Activated T-cell treated with anti-CD3 and anti-CD28 coated beads, Interleukin-2, amount 50 U/mL, for 4 hours (primary cell): ENCODE data around the gene TTC12. TPM values are rescaled to one million over a fixed set of nuclear protein-coding genes. Genes with fewer than 3 reads are reported as not detected.

Experiments
- ATAC-seq, 2 donors: fragments of 200-7000 bp; cut with Tn5 transposase; one replicate each; pipeline ENCODE4 v1.10.0; 2021
- DNase-seq: peaks from one replicate; pipeline ENCODE4 v3.0.0-alpha.2; 2020
- H3K27me3 Mint-ChIP-seq: one replicate; pipeline ENCODE4 v1.8.0; 2021; ENCODE audit warnings: low read depth, mixed read lengths
- H3K36me3 Mint-ChIP-seq: one replicate; pipeline ENCODE4 v1.8.0; 2022; ENCODE audit warnings: mixed read lengths; ENCODE audit not compliant: insufficient read depth
- H3K4me1 Mint-ChIP-seq: one replicate; pipeline ENCODE4 v1.8.0; 2021; ENCODE audit warnings: low read depth, mixed read lengths
- H3K4me3 Mint-ChIP-seq: one replicate; pipeline ENCODE4 v1.8.0; 2021; ENCODE audit warnings: mild to moderate bottlenecking, moderate library complexity, mixed read lengths
- H3K9me3 Mint-ChIP-seq: one replicate; pipeline ENCODE4 v1.8.0; 2021; ENCODE audit warnings: mixed read lengths
- total RNA-seq, 3 donors: library from RNA; stranded (reverse); gene quantifications; one replicate each; pipeline ENCODE4 v1.2.1, GENCODE V29; 2021

Gene TTC12
- total RNA-seq, 3 donors from 2014 or later, result 4.0 to 11.0 (median 7.5) TPM

DNA sequence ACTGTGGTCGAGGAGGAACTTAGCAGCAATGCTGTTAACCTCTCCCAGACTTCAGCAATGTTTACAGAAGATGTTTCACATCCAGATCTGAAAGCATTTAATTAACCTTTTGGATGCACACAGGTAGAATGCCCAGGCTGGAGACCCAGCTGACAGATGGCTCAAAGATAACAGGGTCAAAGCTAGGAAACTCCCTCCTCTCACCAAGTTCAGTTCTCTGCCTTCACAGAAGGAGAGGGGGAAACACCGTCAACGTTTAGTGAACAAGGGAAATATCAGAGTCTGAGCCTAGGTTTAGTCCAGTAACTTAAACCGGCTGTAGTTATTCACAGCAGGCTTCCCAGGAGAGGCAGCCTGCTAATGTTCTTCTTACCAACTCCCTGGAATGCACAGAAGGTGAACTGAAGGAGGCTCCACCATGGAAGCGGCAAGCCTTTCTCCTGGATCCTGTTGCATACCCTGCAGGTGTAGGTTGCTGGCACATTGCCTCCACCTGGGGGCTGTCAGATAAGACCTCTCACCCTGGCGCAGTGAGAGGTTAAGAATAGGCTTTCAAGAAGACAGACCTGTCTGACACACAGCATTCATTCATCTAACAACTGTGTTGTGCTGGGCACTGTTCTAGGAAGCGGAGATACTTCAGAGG, 49.7 kb downstream of the TTC12 start:
- Mint-ChIP-seq H3K4me1 (peaks cover 15% of the 10 kb centered on the region), H3K4me3 (no peak overlapping the region), H3K36me3 (peaks cover 35% of the 10 kb centered on the region), H3K27me3 (no peaks in the 10 kb centered on the region), H3K9me3 (no peaks in the 10 kb centered on the region)
- DNase-seq (no peak), ATAC-seq (no peak)

DNA sequence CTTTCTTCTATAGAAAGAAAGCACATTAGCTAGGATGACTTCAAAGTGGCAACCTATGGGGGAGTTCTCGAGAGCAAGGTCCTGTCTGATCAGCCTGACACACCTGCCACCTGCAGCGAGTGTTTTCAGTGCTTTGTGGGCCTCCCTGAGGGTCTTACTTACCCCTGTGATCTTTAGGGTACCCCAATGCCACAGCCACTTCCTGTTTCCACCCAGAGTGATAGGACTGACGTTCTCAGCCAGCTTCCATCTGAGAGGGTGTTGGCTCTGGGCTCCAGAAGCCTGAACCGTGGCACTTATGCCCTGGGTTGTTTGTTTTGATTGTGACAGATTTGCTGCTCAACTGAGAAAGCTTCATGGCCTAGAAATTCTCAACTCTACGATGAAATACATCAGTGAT, 51.5 kb downstream of the TTC12 start:
- no peak for ATAC-seq
- no peaks in the 10 kb centered on the region for H3K27me3 Mint-ChIP-seq
- no peaks in the 10 kb centered on the region for H3K9me3 Mint-ChIP-seq
- no peak for DNase-seq
- H3K4me3 Mint-ChIP-seq, result no peak overlapping the region
- peaks cover 15% of the 10 kb centered on the region for H3K4me1 Mint-ChIP-seq
- peaks cover 34% of the 10 kb centered on the region for H3K36me3 Mint-ChIP-seq

GRCh38 chr11:113369411-113369810, 55.0 kb downstream of the TTC12 start:
- peaks cover 9% of the 10 kb centered on the region for H3K4me1 Mint-ChIP-seq
- DNase-seq, result no peak

DNA sequence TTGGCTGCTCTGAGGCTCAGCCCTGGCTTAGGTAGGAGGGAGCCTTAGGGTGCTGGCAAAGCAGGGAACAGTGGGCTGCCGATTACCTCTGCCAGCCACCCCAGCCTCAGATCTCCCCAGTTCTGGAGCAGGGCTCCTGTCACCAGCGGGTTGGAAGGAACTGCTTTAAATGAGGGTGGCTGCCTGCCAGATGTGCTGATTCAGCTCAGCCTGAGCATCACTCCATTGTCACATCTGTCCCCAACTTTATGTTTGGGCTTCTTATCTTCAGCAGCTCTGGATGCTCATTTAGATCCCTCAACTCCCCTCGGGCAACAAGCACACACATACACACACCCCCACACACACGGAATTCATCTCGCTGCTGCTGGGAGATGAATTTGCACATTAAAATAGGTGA, 56.3 kb downstream of the TTC12 start:
- H3K27me3 Mint-ChIP-seq, result no peaks in the 10 kb centered on the region
- ATAC-seq, result no peak

More at GRCh38 chr11:113369411-113369810, 55.0 kb downstream of the TTC12 start:
- no peak for ATAC-seq
- H3K9me3 Mint-ChIP-seq, result no peaks in the 10 kb centered on the region
- H3K27me3 Mint-ChIP-seq, result no peaks in the 10 kb centered on the region
- peaks cover 28% of the 10 kb centered on the region for H3K36me3 Mint-ChIP-seq
- no peak overlapping the region for H3K4me3 Mint-ChIP-seq

DNA sequence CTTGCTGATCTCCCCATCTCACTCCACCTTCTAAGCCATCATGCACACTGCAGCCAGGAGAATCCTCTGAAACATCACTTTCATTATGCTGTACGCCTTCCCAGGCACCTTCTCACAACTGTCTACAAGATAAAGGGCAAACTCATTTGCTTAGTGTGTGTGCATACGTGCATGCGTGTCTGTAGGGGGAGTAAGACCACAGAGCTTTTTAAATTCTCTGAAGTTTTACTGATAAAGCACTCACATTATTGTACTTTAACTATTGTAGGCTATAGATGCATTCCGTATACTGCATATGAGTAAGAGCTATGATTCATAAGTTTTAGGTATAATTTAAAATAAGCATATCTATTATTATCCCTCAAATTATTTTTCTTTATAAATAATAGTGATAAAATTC, 57.9 kb downstream of the TTC12 start:
- Mint-ChIP-seq H3K9me3 (no peaks in the 10 kb centered on the region), H3K36me3 (peaks cover 26% of the 10 kb centered on the region), H3K27me3 (no peaks in the 10 kb centered on the region), H3K4me3 (no peak overlapping the region), H3K4me1 (no peaks in the 10 kb centered on the region)
- ATAC-seq (no peak), DNase-seq (no peak)

More for the DNA sequence above, 56.3 kb downstream of the TTC12 start:
- Mint-ChIP-seq H3K4me3 (no peak overlapping the region), H3K4me1 (peaks cover 5% of the 10 kb centered on the region), H3K9me3 (no peaks in the 10 kb centered on the region), H3K36me3 (peaks cover 28% of the 10 kb centered on the region)
- no peak for DNase-seq

GRCh38 chr11:113373306-113373705, 58.9 kb downstream of the TTC12 start:
- Mint-ChIP-seq H3K4me3 (no peak overlapping the region), H3K9me3 (no peaks in the 10 kb centered on the region), H3K27me3 (no peaks in the 10 kb centered on the region), H3K36me3 (peaks cover 23% of the 10 kb centered on the region), H3K4me1 (no peaks in the 10 kb centered on the region)
- DNase-seq (no peak), ATAC-seq (no peak)

DNA sequence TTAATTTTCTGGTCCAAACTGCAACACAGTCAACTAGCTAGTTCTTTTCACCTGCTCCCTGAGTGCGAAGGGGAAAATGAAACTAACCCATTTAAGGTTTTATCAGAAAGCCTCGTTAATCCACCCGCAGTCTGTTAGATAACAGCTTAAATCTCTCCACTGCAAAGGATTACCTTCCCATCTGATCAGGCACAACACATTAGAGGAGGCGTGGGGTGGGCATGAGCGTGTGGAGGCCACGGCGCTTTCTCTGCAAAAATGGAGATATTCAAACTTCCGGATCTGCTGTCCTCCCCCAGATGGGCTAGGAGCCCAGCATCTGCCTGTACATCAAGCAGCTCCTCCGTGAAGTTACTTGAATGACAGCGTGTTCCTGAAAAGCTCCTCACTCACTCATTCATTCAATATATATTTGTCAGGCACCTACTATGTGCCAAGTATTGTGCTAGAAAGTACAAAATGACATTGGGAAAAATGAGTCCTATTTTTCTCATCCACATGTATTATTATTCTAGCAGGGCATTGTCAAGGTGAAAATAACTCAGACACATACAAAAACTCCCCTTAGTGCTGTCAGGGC, 59.7 kb downstream of the TTC12 start:
- no peaks in the 10 kb centered on the region for H3K27me3 Mint-ChIP-seq
- ATAC-seq (no peak), DNase-seq (no peak)
- no peak overlapping the region for H3K4me3 Mint-ChIP-seq
- peaks cover 26% of the 10 kb centered on the region for H3K36me3 Mint-ChIP-seq
- no peaks in the 10 kb centered on the region for H3K9me3 Mint-ChIP-seq
- H3K4me1 Mint-ChIP-seq, result no peaks in the 10 kb centered on the region

DNA sequence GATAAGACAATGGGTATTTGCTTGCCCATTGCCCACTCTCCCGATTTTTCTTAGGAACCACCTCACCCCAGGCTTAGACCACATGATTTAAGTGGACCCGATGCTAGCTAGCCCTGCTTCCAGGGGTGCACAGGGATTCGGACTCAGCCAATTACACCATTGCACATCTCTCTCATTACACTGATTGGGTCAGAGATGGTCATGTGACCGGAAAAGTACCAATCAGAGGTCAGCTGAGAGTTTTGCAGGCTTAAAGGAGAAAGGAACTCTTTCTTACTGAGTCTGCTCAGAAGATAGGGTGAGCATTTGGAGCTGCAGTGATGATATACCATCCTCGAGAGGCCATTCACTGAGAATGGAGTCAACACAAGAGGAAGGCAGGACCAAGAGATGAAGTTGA, 61.0 kb downstream of the TTC12 start:
- Mint-ChIP-seq H3K9me3 (no peaks in the 10 kb centered on the region), H3K36me3 (peaks cover 30% of the 10 kb centered on the region), H3K4me1 (no peaks in the 10 kb centered on the region), H3K27me3 (no peaks in the 10 kb centered on the region), H3K4me3 (no peak overlapping the region)
- DNase-seq (no peak), ATAC-seq (no peak)

DNA sequence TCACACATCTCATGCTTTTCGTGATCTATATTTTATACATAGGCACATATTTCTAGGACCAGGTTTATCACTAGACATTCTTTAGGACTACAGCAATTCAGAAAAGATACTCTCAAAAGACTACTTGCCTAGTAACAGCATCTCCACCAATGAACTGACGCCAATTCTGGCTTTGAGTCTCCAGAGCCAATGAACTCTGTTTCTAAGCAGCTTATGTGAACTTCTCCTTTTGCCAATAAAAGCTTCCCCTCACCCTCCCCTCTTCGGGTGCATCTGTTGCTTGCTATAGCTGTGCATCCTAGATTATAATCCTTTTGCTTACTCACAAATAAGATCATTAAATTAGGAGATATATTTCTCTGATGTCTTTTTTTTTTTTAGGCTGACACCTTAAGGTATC, 61.8 kb downstream of the TTC12 start:
- Mint-ChIP-seq H3K4me1 (no peaks in the 10 kb centered on the region), H3K36me3 (peaks cover 31% of the 10 kb centered on the region), H3K9me3 (no peaks in the 10 kb centered on the region), H3K4me3 (no peak overlapping the region), H3K27me3 (no peaks in the 10 kb centered on the region)
- ATAC-seq (no peak), DNase-seq (no peak)

DNA sequence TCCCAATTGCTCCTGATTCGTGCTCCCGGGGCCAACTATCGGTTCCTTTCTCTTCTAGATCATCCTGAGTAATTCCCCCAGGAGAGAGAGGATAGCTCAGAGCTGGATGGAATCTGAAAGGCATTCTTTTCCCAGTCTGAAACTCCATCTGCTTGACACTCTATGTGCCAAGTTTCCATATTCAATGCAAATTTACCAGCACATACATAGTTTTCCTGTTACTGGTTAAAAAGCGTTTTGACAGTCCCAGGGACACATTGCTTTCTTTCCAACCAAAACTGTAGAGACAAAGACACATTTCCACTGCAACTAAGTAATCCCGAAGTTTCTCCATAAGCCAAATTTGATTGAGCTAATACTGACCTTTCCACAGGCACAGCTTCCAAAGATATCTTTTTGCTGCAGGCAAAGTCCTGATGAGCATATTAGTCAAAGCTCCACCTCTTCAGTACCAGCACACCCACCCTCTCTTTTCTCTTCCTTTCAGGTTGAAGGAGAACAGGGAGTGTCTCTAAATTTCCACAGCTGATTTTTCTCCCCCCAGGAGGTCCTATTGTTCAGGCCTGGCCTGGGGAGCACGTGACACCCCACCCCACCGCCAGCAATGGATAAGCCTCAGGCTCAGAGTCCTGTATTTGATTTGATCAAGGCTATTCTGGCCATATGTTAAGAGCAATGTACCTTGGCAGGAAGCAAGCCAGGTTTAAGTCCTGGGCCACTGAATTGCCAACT, 63.5 kb downstream of the TTC12 start:
- Mint-ChIP-seq H3K36me3 (peaks cover 26% of the 10 kb centered on the region), H3K4me1 (no peaks in the 10 kb centered on the region), H3K4me3 (no peak overlapping the region), H3K27me3 (no peaks in the 10 kb centered on the region), H3K9me3 (no peaks in the 10 kb centered on the region)
- ATAC-seq (no peak), DNase-seq (no peak)

DNA sequence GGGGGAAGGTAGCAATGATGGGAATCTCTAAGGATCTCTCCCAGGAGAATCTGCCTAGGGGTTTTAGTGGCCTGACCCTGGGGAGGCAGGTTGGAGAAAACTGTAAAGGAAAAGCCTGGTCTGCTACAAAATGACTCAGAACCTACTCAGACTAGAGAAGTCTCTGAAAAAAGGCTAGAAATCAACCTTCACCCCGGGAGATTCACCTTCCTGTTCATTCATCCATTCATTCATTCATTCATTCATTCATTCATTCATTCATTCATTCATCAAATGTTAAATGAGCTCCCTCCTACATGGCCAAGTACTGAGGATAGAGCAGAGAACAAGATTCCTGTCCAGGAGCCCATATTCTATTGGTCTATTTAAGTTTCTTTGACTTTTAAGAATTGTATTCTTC, 64.3 kb downstream of the TTC12 start:
- Mint-ChIP-seq H3K4me1 (no peaks in the 10 kb centered on the region), H3K4me3 (no peak overlapping the region), H3K27me3 (no peaks in the 10 kb centered on the region), H3K9me3 (no peaks in the 10 kb centered on the region), H3K36me3 (peaks cover 23% of the 10 kb centered on the region)
- DNase-seq (no peak), ATAC-seq (no peak)

- H3K36me3 Mint-ChIP-seq, result peaks cover 23% of the 10 kb centered on the region
- no peak overlapping the region for H3K4me3 Mint-ChIP-seq
- H3K4me1 Mint-ChIP-seq, result no peaks in the 10 kb centered on the region
- ATAC-seq (no peak), DNase-seq (no peak)
- no peaks in the 10 kb centered on the region for H3K9me3 Mint-ChIP-seq
- H3K27me3 Mint-ChIP-seq, result peaks cover 2% of the 10 kb centered on the region
Observed at GRCh38 chr11:113382121-113382520, 67.7 kb downstream of the TTC12 start.

DNA sequence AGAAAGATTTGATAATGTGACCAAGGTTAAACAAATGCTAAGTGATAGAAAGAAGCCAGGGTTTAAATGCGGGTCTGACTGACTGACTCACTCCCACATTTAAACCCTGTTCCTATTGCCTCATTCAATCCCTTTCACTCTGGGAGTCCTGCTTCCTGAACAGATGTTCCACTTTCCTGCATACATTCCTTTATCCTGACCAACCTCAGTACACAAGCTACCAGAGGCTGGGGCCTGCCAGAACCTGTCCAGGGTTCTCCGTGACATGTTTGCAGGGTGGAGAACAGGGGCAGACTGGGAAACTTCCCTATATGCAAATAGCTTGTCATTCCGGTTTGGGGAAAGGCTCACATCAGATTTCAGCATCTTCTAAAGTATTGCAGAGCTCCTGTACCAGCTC, 70.2 kb downstream of the TTC12 start:
- H3K36me3 Mint-ChIP-seq, result peaks cover 13% of the 10 kb centered on the region
- no peaks in the 10 kb centered on the region for H3K9me3 Mint-ChIP-seq
- no peak for ATAC-seq
- no peak for DNase-seq
- no peak overlapping the region for H3K4me3 Mint-ChIP-seq
- H3K27me3 Mint-ChIP-seq, result peaks cover 5% of the 10 kb centered on the region
- H3K4me1 Mint-ChIP-seq, result no peaks in the 10 kb centered on the region

DNA sequence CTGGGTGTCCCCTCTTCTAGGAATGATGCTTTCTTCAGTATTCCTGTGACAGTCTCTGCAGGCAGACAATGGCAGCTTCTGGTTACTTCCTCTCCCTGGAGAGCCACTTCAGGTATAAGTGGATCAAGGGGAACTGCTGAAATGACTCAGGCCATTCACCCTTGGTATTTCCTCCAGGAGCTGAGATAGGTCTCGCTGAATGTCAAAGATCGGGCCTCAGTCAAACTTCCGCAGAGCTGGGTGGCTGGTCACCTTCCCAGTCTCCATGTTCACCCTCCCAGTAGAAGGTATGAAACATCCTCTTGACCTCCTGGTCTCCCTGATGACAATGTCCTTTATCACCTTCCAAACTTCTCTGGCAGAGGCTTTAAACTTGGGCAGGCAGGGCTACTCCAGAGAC, 71.4 kb downstream of the TTC12 start:
- H3K36me3 Mint-ChIP-seq, result peaks cover 3% of the 10 kb centered on the region
- DNase-seq (no peak), ATAC-seq (no peak)
- no peaks in the 10 kb centered on the region for H3K9me3 Mint-ChIP-seq
- no peaks in the 10 kb centered on the region for H3K4me1 Mint-ChIP-seq
- peaks cover 5% of the 10 kb centered on the region for H3K27me3 Mint-ChIP-seq
- H3K4me3 Mint-ChIP-seq, result no peak overlapping the region

DNA sequence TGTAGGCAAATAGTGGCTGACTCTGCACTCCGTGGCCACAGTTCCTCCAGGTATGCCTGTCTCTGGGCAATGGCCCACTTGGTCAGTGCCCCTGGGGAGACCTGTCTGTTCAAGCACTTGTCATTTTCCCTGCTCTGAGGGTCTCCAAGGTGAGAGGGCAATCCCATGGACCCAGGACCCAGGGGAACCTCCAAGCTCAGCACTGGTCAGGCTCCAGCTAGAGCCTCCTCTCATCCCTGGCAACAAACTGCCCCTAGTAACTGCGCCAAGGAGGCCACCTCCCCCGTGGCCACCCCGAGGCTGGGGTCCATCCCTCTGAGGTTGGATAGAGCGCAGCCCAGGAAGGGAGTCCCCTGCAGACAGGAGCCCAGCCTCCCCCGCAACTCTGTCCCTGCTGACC, 72.5 kb downstream of the TTC12 start:
- ATAC-seq, result no peak

More for the DNA sequence above, 72.5 kb downstream of the TTC12 start:
- Mint-ChIP-seq H3K36me3 (peaks cover 3% of the 10 kb centered on the region), H3K4me3 (no peak overlapping the region), H3K9me3 (no peaks in the 10 kb centered on the region), H3K4me1 (no peaks in the 10 kb centered on the region), H3K27me3 (peaks cover 5% of the 10 kb centered on the region)
- no peak for DNase-seq
